ENCODE measurements around the gene SLCO4A1. TPM values are rescaled to one million over a fixed set of nuclear protein-coding genes. Genes with fewer than 3 reads are reported as not detected.

SLCO4A1 gene
- total RNA-seq, 1 donor from 2014 or later: 31.1 TPM

GRCh38 chr20:62632575-62633090 is 9.7 kb upstream of the SLCO4A1 start:
- intact Hi-C loops (cut with DNase I): no loop called here
- no peak for ATAC-seq

GRCh38 chr20:62633598-62634329 is 8.5 kb upstream of the SLCO4A1 start:
- DNase-seq (ENCODE audit: low spot score): no peak
- intact Hi-C loops (cut with DNase I): no loop called here
- no peak for ATAC-seq

More at GRCh38 chr20:62632575-62633090, 9.7 kb upstream of the SLCO4A1 start:
- DNase-seq (ENCODE audit: low spot score): no peak

GRCh38 chr20:62634330-62634967 is 7.9 kb upstream of the SLCO4A1 start:
- intact Hi-C loops (cut with DNase I): no loop called here
- DNase-seq (ENCODE audit: low spot score) (peak; percentile 58), ATAC-seq (peak; percentile 5)

GRCh38 chr20:62635232-62635631 is 7.1 kb upstream of the SLCO4A1 start:
- DNase-seq (ENCODE audit: low spot score) (no peak), ATAC-seq (no peak)
- intact Hi-C loops (cut with DNase I): no loop called here

- no peak for ATAC-seq
Measured at GRCh38 chr20:62635852-62636251, 6.5 kb upstream of the SLCO4A1 start.

GRCh38 chr20:62636446-62636845 is 5.9 kb upstream of the SLCO4A1 start:
- no peak for ATAC-seq
- DNase-seq (ENCODE audit: low spot score): no peak
- intact Hi-C loops (cut with DNase I): no loop called here

More at GRCh38 chr20:62635852-62636251, 6.5 kb upstream of the SLCO4A1 start:
- intact Hi-C loops (cut with DNase I): no loop called here
- DNase-seq (ENCODE audit: low spot score): no peak

GRCh38 chr20:62637110-62637509 is 5.2 kb upstream of the SLCO4A1 start:
- ATAC-seq: no peak
- intact Hi-C loops (cut with DNase I): no loop called here
- DNase-seq (ENCODE audit: low spot score): no peak

- ATAC-seq (no peak), DNase-seq (ENCODE audit: low spot score) (no peak)
- intact Hi-C loops (cut with DNase I): no loop called here
Measured at GRCh38 chr20:62637521-62638054, 4.7 kb upstream of the SLCO4A1 start.

- DNase-seq (ENCODE audit: low spot score) (no peak), ATAC-seq (no peak)
- intact Hi-C loops (cut with DNase I): no loop called here
Measured at GRCh38 chr20:62638055-62638570, 4.2 kb upstream of the SLCO4A1 start.

- DNase-seq (ENCODE audit: low spot score) (no peak), ATAC-seq (no peak)
- intact Hi-C loops (cut with DNase I): no loop called here
Measured at GRCh38 chr20:62638679-62639406, 3.5 kb upstream of the SLCO4A1 start.

- no peak for DNase-seq (ENCODE audit: low spot score)
- no peak for ATAC-seq
- intact Hi-C loops (cut with DNase I): no loop called here
Measured at GRCh38 chr20:62639765-62640164, 2.5 kb upstream of the SLCO4A1 start.

GRCh38 chr20:62640870-62641269 is 1.4 kb upstream of the SLCO4A1 start:
- intact Hi-C loops (cut with DNase I): no loop called here
- DNase-seq (ENCODE audit: low spot score) (no peak), ATAC-seq (no peak)

GRCh38 chr20:62641321-62642050 is 817 bp upstream of the SLCO4A1 start:
- intact Hi-C loops (cut with DNase I): no loop called here
- DNase-seq (ENCODE audit: low spot score): no peak
- ATAC-seq: no peak

GRCh38 chr20:62642666-62643520 is 590 bp downstream of the SLCO4A1 start:
- ATAC-seq: no peak
- no peak for DNase-seq (ENCODE audit: low spot score)
- intact Hi-C loops (cut with DNase I): no loop called here

GRCh38 chr20:62643521-62644043 is 1.3 kb downstream of the SLCO4A1 start:
- no peak for DNase-seq (ENCODE audit: low spot score)
- no peak for ATAC-seq
- intact Hi-C loops (cut with DNase I): no loop called here

GRCh38 chr20:62644044-62644795 is 1.9 kb downstream of the SLCO4A1 start:
- DNase-seq (ENCODE audit: low spot score) (no peak), ATAC-seq (no peak)
- intact Hi-C loops (cut with DNase I): no loop called here
